Fibroblast of mammary gland (primary cell): ENCODE results near the gene FIBCD1.

Experiments used
- DNase-seq: peaks from one replicate; pipeline ENCODE4 v3.0.0-alpha.2; 2010; ENCODE audit warnings: low read depth
- H3K4me3 ChIP-seq: 2 replicates; pipeline ENCODE4 v1.5.1; 2011; ENCODE audit warnings: low read depth, mild to moderate bottlenecking, low read length, moderate library complexity; ENCODE audit not compliant: control insufficient read depth
- CTCF ChIP-seq: conservative IDR thresholded peaks from 2 replicates; pipeline ENCODE4 v1.5.1; 2011; ENCODE audit warnings: low read depth, low read length, inconsistent platforms; ENCODE audit not compliant: control insufficient read depth, insufficient read depth

Gene FIBCD1

GRCh38 chr9:130884542-130885483 lies 54.2 kb downstream of the FIBCD1 start:
- DNase-seq, result no peak
- no peak for TF ChIP-seq CTCF
- H3K4me3 ChIP-seq, result no peak overlapping the region

DNA sequence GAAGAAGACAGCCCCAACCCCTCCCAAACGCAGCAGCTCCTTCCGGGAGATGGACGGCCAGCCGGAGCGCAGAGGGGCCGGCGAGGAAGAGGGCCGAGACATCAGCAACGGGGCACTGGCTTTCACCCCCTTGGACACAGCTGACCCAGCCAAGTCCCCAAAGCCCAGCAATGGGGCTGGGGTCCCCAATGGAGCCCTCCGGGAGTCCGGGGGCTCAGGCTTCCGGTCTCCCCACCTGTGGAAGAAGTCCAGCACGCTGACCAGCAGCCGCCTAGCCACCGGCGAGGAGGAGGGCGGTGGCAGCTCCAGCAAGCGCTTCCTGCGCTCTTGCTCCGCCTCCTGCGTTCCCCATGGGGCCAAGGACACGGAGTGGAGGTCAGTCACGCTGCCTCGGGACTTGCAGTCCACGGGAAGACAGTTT lies 54.9 kb downstream of the FIBCD1 start:
- H3K4me3 ChIP-seq, result no peak overlapping the region
- no peak for DNase-seq
- no peak for TF ChIP-seq CTCF

- TF ChIP-seq CTCF, result no peak
- DNase-seq, result no peak
- H3K4me3 ChIP-seq, result no peak overlapping the region
These were observed 55.6 kb downstream of the FIBCD1 start for GRCh38 chr9:130883479-130883878.

DNA sequence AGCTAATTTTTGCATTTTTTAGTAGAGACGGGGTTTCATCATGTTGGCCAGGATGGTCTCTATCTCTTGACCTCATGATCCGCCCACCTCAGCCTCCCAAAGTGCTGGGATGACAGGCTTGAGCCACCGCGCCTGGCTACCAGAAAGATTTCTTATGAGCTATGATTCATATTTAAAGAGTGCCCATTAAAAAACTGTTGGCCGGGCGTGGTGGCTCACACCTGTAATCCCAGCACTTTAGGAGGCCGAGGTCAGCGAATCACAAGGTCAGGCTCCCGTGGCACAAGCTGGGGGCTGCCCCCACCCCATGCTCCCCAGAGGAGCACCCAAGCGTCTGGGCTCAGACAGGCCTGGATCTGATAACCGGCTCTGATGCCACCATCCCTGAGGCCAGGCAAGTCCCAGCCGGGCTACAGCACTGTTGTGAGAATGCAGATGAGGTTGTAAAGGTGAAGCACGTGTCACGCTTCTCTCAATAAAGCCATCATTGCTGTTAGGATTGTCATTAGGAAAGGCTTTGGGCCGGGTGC lies 56.3 kb downstream of the FIBCD1 start:
- TF ChIP-seq CTCF, result no peak
- no peak overlapping the region for H3K4me3 ChIP-seq
- no peak for DNase-seq

DNA sequence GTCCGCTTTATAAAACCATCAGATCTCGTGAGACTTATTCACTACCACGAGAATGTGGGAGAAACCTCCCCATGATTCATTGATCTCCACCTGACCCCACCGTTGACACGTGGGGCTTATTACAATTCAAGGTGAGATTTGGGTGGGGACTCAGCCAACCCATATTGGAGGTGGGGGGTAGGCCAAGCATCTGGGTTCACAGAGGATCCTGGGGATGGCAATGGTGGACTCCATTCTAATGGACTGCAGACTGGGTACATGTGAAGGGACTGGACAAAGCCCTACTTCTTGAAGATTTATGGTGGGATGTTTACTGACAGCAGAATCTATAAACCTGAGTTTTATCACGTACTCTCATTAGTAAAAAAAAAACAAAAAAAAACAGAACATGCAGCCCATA lies 57.5 kb downstream of the FIBCD1 start:
- H3K4me3 ChIP-seq, result no peak overlapping the region
- DNase-seq, result no peak
- TF ChIP-seq CTCF, result no peak

DNA sequence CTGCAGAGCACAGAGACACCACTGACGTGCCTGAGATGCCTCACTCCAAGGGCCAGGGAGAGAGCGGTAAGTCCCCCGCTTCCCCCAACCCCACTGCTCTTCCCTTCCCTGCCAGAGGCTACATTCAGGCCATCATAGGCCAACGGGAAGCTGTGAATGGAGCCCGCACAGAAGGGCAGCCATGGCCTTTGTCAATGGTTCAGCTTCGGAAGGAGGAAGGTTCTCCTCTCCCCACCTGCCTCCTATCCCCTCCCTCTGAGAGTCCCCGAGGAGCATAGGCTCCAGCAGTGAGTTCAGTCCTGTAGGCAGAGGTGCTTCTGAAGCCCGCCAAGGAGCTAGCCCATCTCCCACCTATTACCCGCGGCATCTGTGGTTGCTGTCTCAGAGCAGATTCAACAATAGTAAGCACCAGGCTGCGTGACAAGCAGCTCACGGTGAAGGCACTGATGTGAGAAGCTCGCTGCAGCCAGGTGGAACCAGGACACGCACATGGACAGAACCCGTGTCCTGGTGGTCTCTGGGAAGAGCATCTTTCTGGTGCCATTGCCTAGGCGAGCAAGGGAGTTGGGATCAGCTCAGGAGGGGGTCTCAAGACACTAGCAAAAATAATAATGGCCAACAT lies 58.3 kb downstream of the FIBCD1 start:
- DNase-seq, result no peak
- H3K4me3 ChIP-seq, result no peak overlapping the region
- TF ChIP-seq CTCF, result no peak
